Measurements from ENCODE around the gene GRIK4.

Gene GRIK4

GRCh38 chr11:120525261-120526171 is 14.0 kb downstream of the GRIK4 start:
- no peak for DNase-seq

- DNase-seq = no peak
These were observed 14.7 kb downstream of the GRIK4 start for GRCh38 chr11:120526241-120526640.

- DNase-seq = no peak
These were observed 15.7 kb downstream of the GRIK4 start for GRCh38 chr11:120527111-120527761.

GRCh38 chr11:120528749-120529148 is 17.2 kb downstream of the GRIK4 start:
- no peak for DNase-seq

- DNase-seq = no peak
These were observed 17.7 kb downstream of the GRIK4 start for GRCh38 chr11:120529214-120529613.

- no peak for DNase-seq
These were observed 18.4 kb downstream of the GRIK4 start for GRCh38 chr11:120529911-120530310.

DNA sequence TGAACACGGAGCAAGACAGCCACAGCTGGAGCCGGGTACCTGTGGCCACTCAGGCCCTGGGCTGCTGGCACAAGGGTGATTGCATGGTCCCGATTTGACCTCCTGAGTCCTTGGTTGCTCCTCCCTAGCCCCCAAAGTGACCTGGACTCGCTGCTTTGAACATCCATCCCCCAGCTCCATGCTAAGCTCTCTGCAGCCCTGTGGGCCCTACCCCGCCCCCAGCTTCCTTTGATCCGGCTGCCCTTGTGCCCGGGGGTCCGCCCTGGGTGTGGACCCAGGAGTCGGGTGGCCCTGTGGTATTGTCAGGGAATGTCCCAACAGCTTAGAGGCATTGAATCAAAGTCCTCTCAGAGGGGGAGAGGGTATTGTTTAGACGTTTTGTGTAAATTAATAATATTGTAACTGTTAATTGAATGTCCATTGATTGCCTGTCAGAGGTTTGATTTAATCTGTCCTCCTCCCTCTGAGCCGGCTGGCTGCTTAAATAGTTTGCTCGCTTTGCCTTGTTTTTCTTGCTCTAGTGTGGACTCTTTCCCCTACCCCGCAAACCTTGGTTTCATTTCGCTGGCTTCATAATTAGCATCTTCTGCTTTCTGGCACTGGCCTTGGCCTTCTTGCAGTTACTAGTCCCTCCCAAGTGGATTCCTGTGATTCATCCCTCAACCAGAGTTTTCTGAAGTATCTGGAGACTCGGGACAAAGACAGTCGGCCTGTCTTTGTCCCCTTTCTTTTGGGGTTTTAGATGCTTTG is 20.7 kb downstream of the GRIK4 start:
- no peak for DNase-seq

- DNase-seq = no peak
These were observed 21.3 kb downstream of the GRIK4 start for GRCh38 chr11:120532832-120533196.

- no peak for DNase-seq
These were observed 24.7 kb downstream of the GRIK4 start for GRCh38 chr11:120536091-120536796.

DNA sequence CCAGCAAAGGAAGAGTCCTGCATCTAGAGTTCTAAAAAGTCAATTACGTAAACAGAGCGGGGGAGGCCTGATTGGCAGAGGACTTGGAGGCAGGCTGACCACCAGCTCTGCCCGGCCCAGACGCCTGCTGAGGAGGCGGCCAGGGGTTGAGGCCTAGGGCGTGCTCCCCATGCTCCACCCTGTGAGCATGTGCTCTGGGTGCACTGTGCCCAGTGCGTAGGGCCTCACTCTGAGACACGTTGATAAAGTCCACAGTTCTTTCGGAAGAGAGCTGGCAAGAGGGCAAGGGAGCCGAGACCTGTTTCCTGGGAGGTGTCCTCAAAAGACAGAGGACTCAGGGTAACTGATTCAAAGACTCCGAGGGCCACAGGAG is 25.2 kb downstream of the GRIK4 start:
- no peak for DNase-seq

DNA sequence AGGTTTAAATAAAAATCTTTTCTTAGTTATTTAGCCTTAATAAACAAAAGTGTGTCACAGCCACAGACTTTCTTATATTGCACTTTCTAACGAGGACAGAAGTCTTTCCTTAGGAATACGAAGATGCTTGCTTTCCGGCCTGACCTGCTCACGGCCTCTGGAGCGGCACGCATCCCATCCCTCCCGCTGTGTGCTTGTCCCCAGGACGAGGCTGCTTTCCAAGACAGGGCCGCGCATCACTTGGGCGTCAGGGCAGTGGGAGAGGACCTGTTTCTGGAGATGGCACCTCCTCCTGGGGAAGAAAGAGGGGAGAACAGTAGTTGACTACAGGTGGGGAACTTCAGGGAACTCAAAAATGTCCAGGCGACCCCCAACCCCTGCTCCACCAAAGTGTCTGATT is 26.4 kb downstream of the GRIK4 start:
- DNase-seq = no peak

DNA sequence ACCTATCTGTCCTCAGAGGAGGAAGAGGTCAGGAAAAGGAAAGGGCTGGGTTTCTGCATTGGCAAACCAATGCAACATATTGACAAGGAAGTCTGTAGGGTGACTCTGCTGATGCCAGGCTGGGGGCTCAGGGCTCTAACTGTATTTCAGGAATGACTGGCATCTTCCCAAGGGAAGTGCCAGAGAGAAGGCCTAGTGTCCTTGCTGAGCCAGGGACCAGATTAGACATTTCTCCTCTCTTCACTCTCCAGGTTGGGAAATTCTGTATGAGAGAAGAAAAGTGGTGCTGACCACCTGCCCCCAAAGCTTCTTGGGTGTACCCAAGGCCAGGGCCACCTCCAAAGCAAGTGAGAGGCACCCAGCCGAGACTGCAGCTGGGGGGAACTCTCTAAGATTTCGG is 27.2 kb downstream of the GRIK4 start:
- no peak for DNase-seq

DNA sequence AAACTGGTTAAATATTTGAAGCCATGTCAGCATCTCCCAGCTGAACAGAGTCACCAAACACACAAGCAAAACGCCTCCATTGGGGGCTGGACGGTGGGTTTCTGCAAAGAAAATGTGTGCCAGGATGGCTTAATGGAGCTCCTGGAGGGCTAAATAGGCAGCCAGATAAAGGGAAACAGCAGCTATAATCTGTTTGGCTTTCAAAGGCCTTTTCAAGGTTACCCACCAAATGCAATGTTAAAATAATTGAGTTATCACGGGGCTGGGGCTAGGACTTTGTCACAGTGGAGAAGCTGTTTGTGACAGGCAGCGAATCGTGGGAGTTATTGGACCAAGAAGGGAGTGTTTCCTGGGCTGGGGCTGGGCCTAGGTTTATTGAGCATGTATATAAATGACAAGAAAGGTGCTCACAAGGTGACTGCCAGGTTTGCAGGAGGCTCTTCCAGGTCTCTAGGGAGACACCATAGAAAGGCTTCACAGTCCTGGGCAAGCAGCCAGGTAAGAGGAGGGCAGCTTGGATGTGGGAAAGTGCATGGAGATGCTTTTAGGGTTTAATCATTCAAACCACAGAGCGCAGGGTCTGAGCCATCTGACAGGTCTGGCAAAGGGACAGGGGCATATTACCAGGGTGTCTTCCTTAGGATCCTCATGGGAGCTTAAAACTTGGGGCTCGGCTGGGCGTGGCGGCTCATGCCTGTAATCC is 28.3 kb downstream of the GRIK4 start:
- no peak for DNase-seq

GRCh38 chr11:120540744-120541465 is 29.4 kb downstream of the GRIK4 start:
- no peak for DNase-seq

- DNase-seq = no peak
These were observed 32.1 kb downstream of the GRIK4 start for GRCh38 chr11:120543521-120544215.

DNA sequence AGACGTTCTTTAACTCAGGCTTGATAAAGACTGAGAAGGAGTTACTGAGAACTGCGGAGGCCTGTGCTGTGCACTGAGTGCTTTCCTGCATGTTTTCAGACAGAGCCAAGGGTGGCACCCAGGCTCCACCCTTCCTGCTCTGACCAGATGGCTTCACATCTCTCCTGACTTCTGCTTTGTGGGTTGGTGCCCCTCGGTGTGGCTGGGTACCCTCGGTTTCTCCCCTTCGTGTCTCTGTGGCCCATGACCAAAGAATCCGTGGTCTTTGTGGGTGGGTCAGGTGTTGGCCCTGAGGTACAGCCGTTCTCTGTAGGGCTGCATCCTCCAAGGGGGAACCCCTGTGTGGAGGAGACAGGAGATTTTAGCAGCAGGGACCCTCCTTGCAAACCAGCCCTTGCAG is 34.3 kb downstream of the GRIK4 start:
- DNase-seq = no peak

DNA sequence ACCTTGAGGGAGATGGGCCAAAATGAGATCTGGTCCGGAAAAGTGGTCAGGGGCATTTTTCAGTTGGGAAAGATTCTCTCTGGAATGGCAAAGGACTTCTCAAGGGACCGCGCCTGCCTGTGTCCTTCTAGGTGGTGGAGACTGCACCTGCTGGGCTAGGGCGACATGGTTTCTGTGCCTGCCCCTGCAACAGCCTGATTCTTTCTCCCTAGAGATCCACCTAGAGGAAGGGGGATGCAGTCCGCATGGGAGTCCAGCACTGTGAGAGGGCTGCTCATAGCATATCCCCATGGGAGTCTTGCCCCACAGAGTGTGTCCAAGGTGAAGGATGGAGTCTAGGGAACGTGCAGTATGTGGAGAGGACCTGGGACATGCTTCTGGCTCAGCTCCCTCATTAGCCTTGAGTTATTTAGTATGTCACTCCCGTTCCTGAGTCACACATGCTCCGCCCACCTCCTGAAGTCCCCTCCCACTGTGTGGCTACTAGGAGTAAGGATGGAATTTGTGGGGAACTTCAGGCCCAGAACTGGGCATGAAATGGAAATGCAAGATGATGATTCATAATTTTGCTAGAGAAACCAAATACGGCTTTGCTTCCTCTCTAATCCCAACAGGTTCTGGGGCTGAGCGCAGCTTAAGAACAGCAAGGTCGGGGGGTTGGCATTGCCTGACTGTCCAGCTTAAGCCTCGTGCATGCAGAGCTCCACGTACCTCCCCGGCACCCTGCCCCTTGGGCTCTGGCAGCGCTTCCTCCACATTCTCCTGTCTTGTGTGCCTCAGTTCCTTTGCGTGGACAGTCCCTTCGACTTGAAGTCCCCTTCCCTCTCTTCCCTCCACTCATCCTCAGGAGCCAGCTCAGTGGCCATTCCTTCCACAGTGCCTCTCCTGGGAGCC is 35.0 kb downstream of the GRIK4 start:
- no peak for DNase-seq

DNA sequence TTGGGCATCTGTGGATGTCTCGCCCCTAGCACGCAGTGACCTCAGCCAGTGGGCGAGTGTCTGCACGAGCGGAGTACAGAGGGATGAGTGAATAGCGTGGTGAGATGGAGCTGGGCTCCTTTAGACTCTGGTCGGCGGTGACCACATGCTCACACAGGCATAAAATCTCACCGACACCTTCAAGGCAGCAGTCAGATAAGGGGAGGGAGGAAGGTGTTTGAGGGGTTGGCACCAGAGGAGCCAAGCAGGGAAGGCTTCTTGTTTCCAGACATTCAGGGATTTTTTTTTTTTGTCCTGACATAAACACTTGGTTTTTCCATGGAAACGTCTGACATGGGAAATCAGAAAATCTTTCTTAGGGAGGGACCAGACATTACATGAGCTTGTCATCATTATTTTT is 35.8 kb downstream of the GRIK4 start:
- DNase-seq = no peak

DNA sequence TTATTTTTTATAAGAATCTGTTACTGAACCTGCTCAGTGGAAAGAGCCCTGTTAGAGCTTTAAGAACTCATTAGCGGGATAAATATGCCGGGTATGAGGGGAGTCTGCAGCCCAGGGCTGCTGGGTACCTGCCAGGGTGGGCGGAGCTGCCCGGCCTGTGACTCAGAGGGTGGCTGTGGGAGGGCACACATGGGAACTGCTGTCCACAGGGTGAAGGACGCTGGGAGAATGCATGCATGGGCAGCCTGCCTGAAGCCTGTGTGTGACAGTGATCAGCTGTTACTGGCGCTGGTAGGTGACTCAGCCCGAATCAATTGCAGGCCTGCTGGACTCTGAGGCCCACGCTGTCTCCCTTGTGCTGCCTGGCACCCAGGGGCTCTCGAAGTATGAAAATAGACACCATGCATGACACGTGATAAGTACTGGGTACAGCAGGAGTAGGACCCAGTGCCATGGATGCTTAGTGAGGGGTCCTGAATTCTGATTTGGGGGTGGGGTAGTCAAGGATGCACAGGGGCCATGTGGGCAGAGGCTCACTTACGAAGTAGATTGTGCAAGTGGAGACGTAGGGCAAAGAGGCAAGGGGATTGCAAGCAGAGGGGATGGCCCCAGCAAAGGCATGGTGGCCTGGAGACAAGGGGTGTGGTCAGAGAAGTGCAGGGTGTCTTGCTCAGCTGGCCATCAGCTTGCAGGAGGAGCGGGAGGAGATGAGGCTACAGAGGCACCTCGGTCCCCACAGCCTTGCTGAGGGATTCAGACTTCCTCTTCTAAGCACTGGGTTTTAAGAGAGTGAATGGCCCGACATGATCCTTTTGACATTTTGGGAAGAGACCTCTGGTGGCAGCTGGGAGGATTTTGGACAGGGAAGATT is 36.5 kb downstream of the GRIK4 start:
- no peak for DNase-seq

All from activated effector memory CD4-positive, alpha-beta T cell treated with anti-CD3 and anti-CD28 coated beads, Interleukin-2, amount 50 U/mL, for 16 hours (primary cell).